Ramos (cell line): ENCODE data around the gene DDX46.
"Not testable (repeated sequence)": the region's sequence is repeated elsewhere in the genome, so short reads cannot be mapped to it uniquely, and the experiment has no call there.

Experiments used
- in situ Hi-C: fragments of 300-500 bp; cut with MboI; formaldehyde crosslinking; loops from one replicate; pipeline ENCODE4 v1.14.3; 2022; ENCODE audit warnings: low sequenced_read_pairs; ENCODE audit not compliant: unreplicated experiment

Gene DDX46, protein sequence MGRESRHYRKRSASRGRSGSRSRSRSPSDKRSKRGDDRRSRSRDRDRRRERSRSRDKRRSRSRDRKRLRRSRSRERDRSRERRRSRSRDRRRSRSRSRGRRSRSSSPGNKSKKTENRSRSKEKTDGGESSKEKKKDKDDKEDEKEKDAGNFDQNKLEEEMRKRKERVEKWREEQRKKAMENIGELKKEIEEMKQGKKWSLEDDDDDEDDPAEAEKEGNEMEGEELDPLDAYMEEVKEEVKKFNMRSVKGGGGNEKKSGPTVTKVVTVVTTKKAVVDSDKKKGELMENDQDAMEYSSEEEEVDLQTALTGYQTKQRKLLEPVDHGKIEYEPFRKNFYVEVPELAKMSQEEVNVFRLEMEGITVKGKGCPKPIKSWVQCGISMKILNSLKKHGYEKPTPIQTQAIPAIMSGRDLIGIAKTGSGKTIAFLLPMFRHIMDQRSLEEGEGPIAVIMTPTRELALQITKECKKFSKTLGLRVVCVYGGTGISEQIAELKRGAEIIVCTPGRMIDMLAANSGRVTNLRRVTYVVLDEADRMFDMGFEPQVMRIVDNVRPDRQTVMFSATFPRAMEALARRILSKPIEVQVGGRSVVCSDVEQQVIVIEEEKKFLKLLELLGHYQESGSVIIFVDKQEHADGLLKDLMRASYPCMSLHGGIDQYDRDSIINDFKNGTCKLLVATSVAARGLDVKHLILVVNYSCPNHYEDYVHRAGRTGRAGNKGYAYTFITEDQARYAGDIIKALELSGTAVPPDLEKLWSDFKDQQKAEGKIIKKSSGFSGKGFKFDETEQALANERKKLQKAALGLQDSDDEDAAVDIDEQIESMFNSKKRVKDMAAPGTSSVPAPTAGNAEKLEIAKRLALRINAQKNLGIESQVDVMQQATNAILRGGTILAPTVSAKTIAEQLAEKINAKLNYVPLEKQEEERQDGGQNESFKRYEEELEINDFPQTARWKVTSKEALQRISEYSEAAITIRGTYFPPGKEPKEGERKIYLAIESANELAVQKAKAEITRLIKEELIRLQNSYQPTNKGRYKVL

GRCh38 chr5:134758504-134759341 lies at the start of gene DDX46:
DDX46 (plus strand) TSS chr5:134758779; CDS start chr5:134758939, 160 bp downstream.
- in situ Hi-C loops: no loop called here

- in situ Hi-C loops: no loop called here
Measured at GRCh38 chr5:134714120-134714519, 44.5 kb upstream of the DDX46 start.

GRCh38 chr5:134714541-134714940 lies 44.0 kb upstream of the DDX46 start:
- in situ Hi-C loops: no loop called here

DNA sequence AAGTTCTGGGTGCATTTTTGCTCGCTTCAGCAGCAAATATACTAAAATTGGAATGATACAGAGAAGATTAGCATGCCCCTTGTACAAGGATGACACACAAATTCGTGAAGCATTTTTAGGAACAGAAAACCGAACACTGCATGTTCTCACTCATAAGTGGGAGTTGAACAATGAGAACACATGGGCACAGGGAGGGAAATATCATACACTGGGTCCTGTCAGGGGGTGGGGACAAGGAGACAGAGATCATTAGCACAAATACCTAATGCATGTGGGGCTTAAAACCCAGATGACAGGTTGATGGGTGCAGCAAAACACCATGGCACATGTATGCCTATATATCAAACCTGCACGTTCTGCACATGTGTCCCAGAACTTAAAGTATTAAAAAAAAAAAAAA lies 43.1 kb upstream of the DDX46 start:
- in situ Hi-C loops: not testable (repeated sequence)

DNA sequence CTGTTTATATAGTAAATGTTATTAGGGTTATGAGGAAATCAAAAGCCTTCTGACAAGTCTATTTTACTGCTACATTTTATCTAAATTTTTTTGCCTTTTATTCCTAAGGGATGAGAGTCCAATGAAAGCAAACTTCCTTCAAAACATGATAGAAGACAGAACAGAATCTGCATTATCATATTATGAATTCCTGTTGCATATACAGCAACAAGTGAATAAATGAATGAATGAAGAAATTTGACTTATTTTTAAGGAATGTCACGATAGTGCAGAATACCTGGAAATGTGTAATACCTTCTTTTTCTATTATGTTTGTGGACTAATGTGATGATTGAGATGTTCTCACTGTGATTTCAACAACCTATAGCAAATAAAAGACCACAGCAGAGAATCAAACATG lies 33.7 kb upstream of the DDX46 start:
- in situ Hi-C loops: no loop called here

GRCh38 chr5:134732819-134733218 lies 25.8 kb upstream of the DDX46 start:
- in situ Hi-C loops: no loop called here

DNA sequence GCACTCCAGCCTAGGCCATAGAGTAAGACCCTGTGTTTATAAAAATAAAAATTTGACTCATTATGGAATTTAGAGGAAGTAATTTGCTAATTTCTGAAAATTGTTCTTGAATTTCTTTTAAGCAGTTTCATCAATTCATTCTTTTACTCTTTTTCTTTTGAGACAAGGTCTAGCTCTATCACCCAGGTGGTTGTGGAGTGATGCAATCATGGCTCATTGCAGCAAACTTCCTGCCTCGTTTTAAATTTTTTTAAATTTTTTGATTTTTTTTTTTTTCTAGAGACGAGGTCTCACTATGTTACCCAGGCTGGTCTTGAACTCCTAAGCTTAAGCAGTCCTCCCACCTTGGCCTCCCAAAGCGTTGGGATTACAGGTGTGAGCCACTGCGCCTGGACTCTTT lies 23.3 kb upstream of the DDX46 start:
- in situ Hi-C loops: loop anchor here (5.0 kb wide), 1 partner anchor 172 kb away; the partner anchor contains the start of gene PCBD2

GRCh38 chr5:134736173-134736812 lies 22.3 kb upstream of the DDX46 start:
- in situ Hi-C loops: loop anchor here (5.0 kb wide), 1 partner anchor 171 kb away; the partner anchor contains the start of gene PCBD2

GRCh38 chr5:134738133-134738962 lies 20.2 kb upstream of the DDX46 start, which contains the start of gene CAMLG:
CAMLG (plus strand) TSS chr5:134738548; CDS start chr5:134738621, 73 bp downstream.
- in situ Hi-C loops: loop anchor here (5.0 kb wide), 1 partner anchor 169 kb away; the partner anchor contains the start of gene PCBD2

- in situ Hi-C loops: loop anchor here (5.0 kb wide), 1 partner anchor 168 kb away; the partner anchor contains the start of gene PCBD2
Measured at GRCh38 chr5:134738963-134739661, 19.5 kb upstream of the DDX46 start.

- in situ Hi-C loops: no loop called here
Measured at GRCh38 chr5:134741052-134741451, 17.5 kb upstream of the DDX46 start.

DNA sequence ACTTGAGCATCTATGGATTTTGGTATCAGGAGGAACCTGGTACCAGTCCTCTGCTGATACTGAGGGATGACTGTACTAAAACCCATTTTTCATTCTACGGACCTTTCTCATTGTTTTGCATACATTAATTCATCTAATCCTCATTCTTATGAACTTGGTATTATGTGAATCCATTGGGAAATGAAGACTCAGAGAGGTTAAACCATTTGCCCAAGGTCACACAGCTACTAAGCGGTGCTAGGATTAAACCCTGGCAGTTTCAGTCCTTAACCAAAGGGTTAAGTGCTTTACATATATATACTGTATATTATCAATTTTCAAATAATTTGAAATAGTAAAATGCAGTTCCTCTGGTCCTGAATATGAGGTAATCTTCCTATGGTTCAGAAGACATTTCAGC lies 16.4 kb upstream of the DDX46 start:
- in situ Hi-C loops: no loop called here

GRCh38 chr5:134749415-134749814 lies 9.2 kb upstream of the DDX46 start:
- in situ Hi-C loops: no loop called here

GRCh38 chr5:134758176-134758503 lies 439 bp upstream of the DDX46 start:
- in situ Hi-C loops: no loop called here

GRCh38 chr5:134767528-134768291 lies 9.1 kb downstream of the DDX46 start:
- in situ Hi-C loops: not testable (repeated sequence)

- in situ Hi-C loops: no loop called here
Measured at GRCh38 chr5:134769206-134769605, 10.6 kb downstream of the DDX46 start.

- in situ Hi-C loops: no loop called here
Measured at GRCh38 chr5:134772461-134773125, 14.0 kb downstream of the DDX46 start.
